HEK293 (cell line): ENCODE results near the gene RBM27.
"Not testable (repeated sequence)": the region's sequence is repeated elsewhere in the genome, so short reads cannot be mapped to it uniquely, and the experiment has no call there.

ENCODE experiments used
- CTCF ChIA-PET: fragments of 350-600 bp; formaldehyde crosslinking; extraction: SDS; loops from one replicate; lab custom pipeline; 2021; ENCODE audit warnings: antibody characterized with exemption; lab: Yijun Ruan, JAX
- POLR2A ChIA-PET: fragments of 300-600 bp; formaldehyde crosslinking; extraction: SDS; loops from one replicate; lab custom pipeline; 2020; ENCODE audit warnings: antibody characterized with exemption, inconsistent platforms; lab: Yijun Ruan, JAX
- H3K27ac ChIP-seq: fragments of 200-500 bp; sonication (Bioruptor generic); 2 replicates; pipeline ENCODE4 v1.5.1; 2014; ENCODE audit warnings: low read depth, low read length, control low read depth, inconsistent platforms; ENCODE audit errors: extremely low read depth
- H3K36me3 ChIP-seq, 2 experiments: fragments of 200-500 bp in 1 of 2; sonication (Bioruptor generic) in 1 of 2; 1 replicate in 1 of 2; 2 replicates in 1 of 2; pipeline ENCODE4 v1.5.1; 2014 to 2017; ENCODE audit warnings: inconsistent platforms in 2 of 2, low read length in 2 of 2; ENCODE audit not compliant: control insufficient read depth in 2 of 2, insufficient read depth in 1 of 2
- H3K4me1 ChIP-seq: fragments of 200-500 bp; sonication (Bioruptor generic); 2 replicates; pipeline ENCODE4 v1.5.1; 2014; ENCODE audit warnings: mild to moderate bottlenecking, low read length, inconsistent platforms; ENCODE audit not compliant: control insufficient read depth, insufficient read depth
- H3K4me3 ChIP-seq: 2 replicates; pipeline ENCODE4 v1.5.1; 2011; ENCODE audit warnings: low read depth, mild to moderate bottlenecking, control low read depth, low read length, moderate library complexity
- H3K9me3 ChIP-seq: fragments of 200-500 bp; sonication (Bioruptor generic); 2 replicates; pipeline ENCODE4 v1.5.1; 2014; ENCODE audit warnings: low read depth, low read length, inconsistent platforms; ENCODE audit not compliant: control insufficient read depth, insufficient read depth
- HOXD13 ChIP-seq: sonication (generic); formaldehyde crosslinking; IDR thresholded peaks from 2 replicates; pipeline ENCODE4 v1.8.0; 2022; ENCODE audit warnings: missing genetic modification reagents, borderline replicate concordance
- IKZF3 ChIP-seq: fragments of 450-650 bp; IDR thresholded peaks from 2 replicates; pipeline ENCODE4 v1.5.0; 2018; ENCODE audit warnings: missing biosample characterization, mild to moderate bottlenecking, missing genetic modification characterization, moderate library complexity
- SCRT2 ChIP-seq: fragments of 450-650 bp; formaldehyde crosslinking; IDR thresholded peaks from 2 replicates; pipeline ENCODE4 v1.5.1; 2016; ENCODE audit warnings: missing biosample characterization, missing genetic modification characterization
- YY1 ChIP-seq: fragments of 450-650 bp; formaldehyde crosslinking; IDR thresholded peaks from 2 replicates; pipeline ENCODE4 v1.5.1; 2018; ENCODE audit warnings: missing biosample characterization, missing genetic modification characterization
- ZFHX2 ChIP-seq: fragments of 450-650 bp; formaldehyde crosslinking; conservative IDR thresholded peaks from 2 replicates; pipeline ENCODE4 v1.5.1; 2016; ENCODE audit warnings: missing biosample characterization, missing genetic modification characterization
- ZFP37 ChIP-seq: fragments of 450-650 bp; formaldehyde crosslinking; IDR thresholded peaks from 2 replicates; pipeline ENCODE4 v1.5.1; 2016; ENCODE audit warnings: missing biosample characterization, missing genetic modification characterization
- ZNF114 ChIP-seq: fragments of 450-650 bp; formaldehyde crosslinking; IDR thresholded peaks from 2 replicates; pipeline ENCODE4 v1.5.0; 2017; ENCODE audit warnings: missing biosample characterization, missing genetic modification characterization
- ZNF155 ChIP-seq: fragments of 450-650 bp; formaldehyde crosslinking; IDR thresholded peaks from 2 replicates; pipeline ENCODE4 v1.5.1; 2016; ENCODE audit warnings: missing biosample characterization, missing genetic modification characterization
- ZNF175 ChIP-seq: fragments of 450-650 bp; formaldehyde crosslinking; IDR thresholded peaks from 2 replicates; pipeline ENCODE4 v1.5.1; 2016; ENCODE audit warnings: missing biosample characterization, missing genetic modification characterization
- ZNF24 ChIP-seq: fragments of 450-650 bp; formaldehyde crosslinking; IDR thresholded peaks from 2 replicates; pipeline ENCODE4 v1.5.1; 2016; ENCODE audit warnings: missing biosample characterization, missing genetic modification characterization
- ZNF560 ChIP-seq: fragments of 450-650 bp; formaldehyde crosslinking; IDR thresholded peaks from 2 replicates; pipeline ENCODE4 v1.5.1; 2017; ENCODE audit warnings: missing biosample characterization, missing genetic modification characterization, borderline replicate concordance
- ZNF610 ChIP-seq: fragments of 450-650 bp; formaldehyde crosslinking; IDR thresholded peaks from 2 replicates; pipeline ENCODE4 v1.5.1; 2016; ENCODE audit warnings: missing biosample characterization, missing genetic modification characterization, borderline replicate concordance
- ZNF621 ChIP-seq: fragments of 450-650 bp; formaldehyde crosslinking; IDR thresholded peaks from 2 replicates; pipeline ENCODE4 v1.5.1; 2017; ENCODE audit warnings: missing biosample characterization, missing genetic modification characterization
- ZNF623 ChIP-seq: fragments of 450-650 bp; formaldehyde crosslinking; IDR thresholded peaks from 2 replicates; pipeline ENCODE4 v1.5.1; 2016; ENCODE audit warnings: missing biosample characterization, missing genetic modification characterization
- ZNF670 ChIP-seq: fragments of 450-650 bp; formaldehyde crosslinking; IDR thresholded peaks from 2 replicates; pipeline ENCODE4 v1.5.1; 2016; ENCODE audit warnings: missing biosample characterization, missing genetic modification characterization, low read depth
- ZNF791 ChIP-seq: fragments of 450-650 bp; formaldehyde crosslinking; IDR thresholded peaks from 2 replicates; pipeline ENCODE4 v1.5.1; 2016; ENCODE audit warnings: missing biosample characterization, missing genetic modification characterization
- TF ChIP-seq, protein P1 (sequence below): fragments of 450-650 bp; formaldehyde crosslinking; IDR thresholded peaks from 2 replicates; pipeline ENCODE4 v1.5.1; 2016; ENCODE audit warnings: missing biosample characterization, missing genetic modification characterization
- TF ChIP-seq, protein P2 (sequence below): fragments of 450-650 bp; formaldehyde crosslinking; IDR thresholded peaks from 2 replicates; pipeline ENCODE4 v1.5.1; 2016; ENCODE audit warnings: missing biosample characterization, missing genetic modification characterization, borderline replicate concordance
- TF ChIP-seq, protein P3 (sequence below): fragments of 450-650 bp; formaldehyde crosslinking; IDR thresholded peaks from 2 replicates; pipeline ENCODE4 v1.5.1; 2016; ENCODE audit warnings: missing biosample characterization, missing genetic modification characterization
- TF ChIP-seq, protein P4 (sequence below): fragments of 450-650 bp; formaldehyde crosslinking; IDR thresholded peaks from 2 replicates; pipeline ENCODE4 v1.5.1; 2016; ENCODE audit warnings: missing biosample characterization, missing genetic modification characterization

The RBM27 gene

DNA sequence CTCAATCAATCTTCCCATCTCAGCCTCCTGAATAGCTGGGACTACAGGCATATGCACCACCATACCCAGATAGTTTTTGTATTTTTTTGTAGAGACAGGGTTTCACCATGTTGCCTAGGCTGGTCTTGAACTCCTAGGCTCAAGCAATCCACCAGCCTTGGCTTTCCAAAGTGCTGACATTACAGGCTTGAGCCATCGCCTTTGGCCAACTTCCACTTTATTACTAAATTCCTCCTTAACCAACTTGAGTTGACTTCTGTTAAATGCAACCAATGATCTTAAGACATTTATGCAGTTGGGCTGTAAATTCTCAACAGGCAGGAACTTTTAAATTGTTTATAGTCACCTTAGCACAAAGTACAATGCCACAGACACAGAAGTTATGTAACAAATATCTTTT is 23.7 kb upstream of the RBM27 start:
- CTCF ChIA-PET: no interaction called here
- no peaks in the 10 kb centered on the region for H3K4me1 ChIP-seq
- peaks cover 34 to 36% of the 10 kb centered on the region in 2 experiments for H3K36me3 ChIP-seq
- TF ChIP-seq ZNF155 (tag by site-specific recombination): no peak
- no peak for TF ChIP-seq ZNF670
- TF ChIP-seq, protein P1, sequence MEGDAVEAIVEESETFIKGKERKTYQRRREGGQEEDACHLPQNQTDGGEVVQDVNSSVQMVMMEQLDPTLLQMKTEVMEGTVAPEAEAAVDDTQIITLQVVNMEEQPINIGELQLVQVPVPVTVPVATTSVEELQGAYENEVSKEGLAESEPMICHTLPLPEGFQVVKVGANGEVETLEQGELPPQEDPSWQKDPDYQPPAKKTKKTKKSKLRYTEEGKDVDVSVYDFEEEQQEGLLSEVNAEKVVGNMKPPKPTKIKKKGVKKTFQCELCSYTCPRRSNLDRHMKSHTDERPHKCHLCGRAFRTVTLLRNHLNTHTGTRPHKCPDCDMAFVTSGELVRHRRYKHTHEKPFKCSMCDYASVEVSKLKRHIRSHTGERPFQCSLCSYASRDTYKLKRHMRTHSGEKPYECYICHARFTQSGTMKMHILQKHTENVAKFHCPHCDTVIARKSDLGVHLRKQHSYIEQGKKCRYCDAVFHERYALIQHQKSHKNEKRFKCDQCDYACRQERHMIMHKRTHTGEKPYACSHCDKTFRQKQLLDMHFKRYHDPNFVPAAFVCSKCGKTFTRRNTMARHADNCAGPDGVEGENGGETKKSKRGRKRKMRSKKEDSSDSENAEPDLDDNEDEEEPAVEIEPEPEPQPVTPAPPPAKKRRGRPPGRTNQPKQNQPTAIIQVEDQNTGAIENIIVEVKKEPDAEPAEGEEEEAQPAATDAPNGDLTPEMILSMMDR (tag by site-specific recombination): no peak
- no peak for TF ChIP-seq ZNF175 (tag by site-specific recombination)
- TF ChIP-seq IKZF3: no peak
- TF ChIP-seq YY1: no peak
- no peak for TF ChIP-seq SCRT2
- no peak for TF ChIP-seq ZNF623 (tag by site-specific recombination)
- no peak for TF ChIP-seq ZFP37 (tag by site-specific recombination)
- no peak for TF ChIP-seq ZNF621 (tag by site-specific recombination)
- TF ChIP-seq, protein P2, sequence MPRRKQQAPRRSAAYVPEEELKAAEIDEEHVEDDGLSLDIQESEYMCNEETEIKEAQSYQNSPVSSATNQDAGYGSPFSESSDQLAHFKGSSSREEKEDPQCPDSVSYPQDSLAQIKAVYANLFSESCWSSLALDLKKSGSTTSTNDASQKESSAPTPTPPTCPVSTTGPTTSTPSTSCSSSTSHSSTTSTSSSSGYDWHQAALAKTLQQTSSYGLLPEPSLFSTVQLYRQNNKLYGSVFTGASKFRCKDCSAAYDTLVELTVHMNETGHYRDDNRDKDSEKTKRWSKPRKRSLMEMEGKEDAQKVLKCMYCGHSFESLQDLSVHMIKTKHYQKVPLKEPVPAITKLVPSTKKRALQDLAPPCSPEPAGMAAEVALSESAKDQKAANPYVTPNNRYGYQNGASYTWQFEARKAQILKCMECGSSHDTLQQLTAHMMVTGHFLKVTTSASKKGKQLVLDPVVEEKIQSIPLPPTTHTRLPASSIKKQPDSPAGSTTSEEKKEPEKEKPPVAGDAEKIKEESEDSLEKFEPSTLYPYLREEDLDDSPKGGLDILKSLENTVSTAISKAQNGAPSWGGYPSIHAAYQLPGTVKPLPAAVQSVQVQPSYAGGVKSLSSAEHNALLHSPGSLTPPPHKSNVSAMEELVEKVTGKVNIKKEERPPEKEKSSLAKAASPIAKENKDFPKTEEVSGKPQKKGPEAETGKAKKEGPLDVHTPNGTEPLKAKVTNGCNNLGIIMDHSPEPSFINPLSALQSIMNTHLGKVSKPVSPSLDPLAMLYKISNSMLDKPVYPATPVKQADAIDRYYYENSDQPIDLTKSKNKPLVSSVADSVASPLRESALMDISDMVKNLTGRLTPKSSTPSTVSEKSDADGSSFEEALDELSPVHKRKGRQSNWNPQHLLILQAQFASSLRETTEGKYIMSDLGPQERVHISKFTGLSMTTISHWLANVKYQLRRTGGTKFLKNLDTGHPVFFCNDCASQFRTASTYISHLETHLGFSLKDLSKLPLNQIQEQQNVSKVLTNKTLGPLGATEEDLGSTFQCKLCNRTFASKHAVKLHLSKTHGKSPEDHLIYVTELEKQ (tag by site-specific recombination): no peak
- no peak for TF ChIP-seq ZNF791
- TF ChIP-seq ZFHX2 (tag by site-specific recombination): no peak
- no peak for TF ChIP-seq ZNF24 (tag by site-specific recombination)
- TF ChIP-seq ZNF560 (tag by site-specific recombination): no peak
- TF ChIP-seq HOXD13 (CRISPR knock-in tag): no peak
- TF ChIP-seq, protein P3, sequence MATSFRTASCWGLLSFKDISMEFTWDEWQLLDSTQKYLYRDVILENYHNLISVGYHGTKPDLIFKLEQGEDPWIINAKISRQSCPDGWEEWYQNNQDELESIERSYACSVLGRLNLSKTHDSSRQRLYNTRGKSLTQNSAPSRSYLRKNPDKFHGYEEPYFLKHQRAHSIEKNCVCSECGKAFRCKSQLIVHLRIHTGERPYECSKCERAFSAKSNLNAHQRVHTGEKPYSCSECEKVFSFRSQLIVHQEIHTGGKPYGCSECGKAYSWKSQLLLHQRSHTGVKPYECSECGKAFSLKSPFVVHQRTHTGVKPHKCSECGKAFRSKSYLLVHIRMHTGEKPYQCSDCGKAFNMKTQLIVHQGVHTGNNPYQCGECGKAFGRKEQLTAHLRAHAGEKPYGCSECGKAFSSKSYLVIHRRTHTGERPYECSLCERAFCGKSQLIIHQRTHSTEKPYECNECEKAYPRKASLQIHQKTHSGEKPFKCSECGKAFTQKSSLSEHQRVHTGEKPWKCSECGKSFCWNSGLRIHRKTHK (tag by site-specific recombination): no peak
- TF ChIP-seq, protein P4, sequence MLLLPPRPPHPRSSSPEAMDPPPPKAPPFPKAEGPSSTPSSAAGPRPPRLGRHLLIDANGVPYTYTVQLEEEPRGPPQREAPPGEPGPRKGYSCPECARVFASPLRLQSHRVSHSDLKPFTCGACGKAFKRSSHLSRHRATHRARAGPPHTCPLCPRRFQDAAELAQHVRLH (tag by site-specific recombination): no peak
- no peak for TF ChIP-seq ZNF114 (tag by site-specific recombination)
- no peak for TF ChIP-seq ZNF610 (tag by site-specific recombination)
- TF ChIP-seq, all 188 proteins: peak for 0
- Histone ChIP-seq H3K9me3 (no peaks in the 10 kb centered on the region), H3K27ac (no peak overlapping the region), H3K4me3 (no peak overlapping the region)
- POLR2A ChIA-PET: interaction anchor here (1.1 kb wide), 1 partner anchor 9 kb away, joined by 3 read pairs; no protein-coding TSS in a partner anchor

DNA sequence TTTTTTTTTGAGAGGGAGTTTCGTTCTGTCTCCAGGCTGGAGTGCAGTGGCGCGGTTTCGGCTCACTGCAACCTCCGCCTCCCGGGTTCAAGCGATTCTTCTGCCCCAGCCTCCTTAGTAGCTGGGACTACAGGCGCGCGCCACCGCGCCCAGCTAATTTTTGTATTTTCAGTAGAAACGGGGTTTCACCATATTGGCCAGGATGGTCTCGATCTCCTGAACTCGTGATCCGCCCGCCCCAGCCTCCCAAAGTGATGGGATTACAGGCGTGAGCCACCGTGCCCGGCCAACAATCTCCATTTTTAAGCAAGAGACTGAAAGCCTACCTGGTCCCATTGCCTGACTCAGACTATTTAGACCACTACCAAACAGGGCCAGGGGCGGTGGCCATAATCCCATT is 20.0 kb upstream of the RBM27 start:
- Histone ChIP-seq H3K27ac (peak overlapping the region; percentile 42; the same call in 1 of the 2 replicates), H3K36me3 (peaks cover 15 to 18% of the 10 kb centered on the region in 2 experiments)
- H3K4me1 ChIP-seq, H3K9me3 ChIP-seq, H3K4me3 ChIP-seq: not testable (repeated sequence)
- POLR2A ChIA-PET: interaction anchor here (0.6 to 1.6 kb wide), 6 partner anchors 18 to 504 kb away, joined by 4 to 23 read pairs (median 4); partner anchors contain the start of genes RBM27 and TCERG1
- CTCF ChIA-PET: interaction anchor here (0.6 to 0.7 kb wide), 2 partner anchors 104 to 133 kb away, joined by 4 to 5 read pairs; no protein-coding TSS in a partner anchor
